GM18519 (cell line): Measurements from ENCODE around the gene ROS1.
A peak's percentile ranks its signal among the peaks of the same experiment; 100 is the strongest.

Experiments
- ATAC-seq: cut with Tn5 transposase; IDR thresholded peaks from one replicate; pipeline ENCODE4 v1.9.1; 2021; ENCODE audit warnings: mild to moderate bottlenecking, moderate library complexity; ENCODE audit not compliant: unreplicated experiment, low FRiP score

The ROS1 gene

GRCh38 chr6:117326396-117326795, 99.3 kb downstream of the ROS1 start:
- no peak for ATAC-seq

- ATAC-seq = no peak
These were observed 108.5 kb downstream of the ROS1 start for GRCh38 chr6:117317261-117317660.

GRCh38 chr6:117311726-117312125, 114.0 kb downstream of the ROS1 start:
- ATAC-seq = no peak

GRCh38 chr6:117311310-117311709, 114.4 kb downstream of the ROS1 start:
- ATAC-seq = no peak

- no peak for ATAC-seq
These were observed 116.1 kb downstream of the ROS1 start for GRCh38 chr6:117309611-117310010.

- no peak for ATAC-seq
These were observed 116.7 kb downstream of the ROS1 start for GRCh38 chr6:117309069-117309468.

- ATAC-seq = no peak
These were observed 118.1 kb downstream of the ROS1 start for GRCh38 chr6:117307655-117308054.

GRCh38 chr6:117306227-117306790, 119.4 kb downstream of the ROS1 start:
- ATAC-seq = no peak

- ATAC-seq = peak; percentile 43
These were observed 121.3 kb downstream of the ROS1 start for GRCh38 chr6:117304446-117304845.

GRCh38 chr6:117303323-117303722, 122.4 kb downstream of the ROS1 start:
- no peak for ATAC-seq

- no peak for ATAC-seq
These were observed 126.8 kb downstream of the ROS1 start for GRCh38 chr6:117298941-117299340.

GRCh38 chr6:117290173-117290846, 135.4 kb downstream of the ROS1 start:
- no peak for ATAC-seq

- ATAC-seq = no peak
These were observed 137.5 kb downstream of the ROS1 start for GRCh38 chr6:117288083-117288715.

GRCh38 chr6:117280922-117281321, 144.8 kb downstream of the ROS1 start:
- ATAC-seq = no peak

GRCh38 chr6:117276778-117277316, 148.9 kb downstream of the ROS1 start:
- ATAC-seq = no peak

GRCh38 chr6:117275711-117276110, 150.0 kb downstream of the ROS1 start:
- ATAC-seq = no peak

GRCh38 chr6:117275205-117275604, 150.5 kb downstream of the ROS1 start:
- no peak for ATAC-seq

- ATAC-seq = no peak
These were observed 152.9 kb downstream of the ROS1 start for GRCh38 chr6:117272891-117273290.

- ATAC-seq = no peak
These were observed 153.5 kb downstream of the ROS1 start for GRCh38 chr6:117272032-117272866.

- no peak for ATAC-seq
These were observed 154.8 kb downstream of the ROS1 start for GRCh38 chr6:117270843-117271507.
